DND-41 (cell line): Measurements from ENCODE around the gene LRRC56.
A peak's percentile ranks its signal among the peaks of the same experiment; 100 is the strongest.

Source experiments
- ATAC-seq: fragments of 200-7000 bp; cut with Tn5 transposase; 3 replicates; pipeline ENCODE4 v1.9.1; 2021; ENCODE audit warnings: low read depth; ENCODE audit not compliant: insufficient read depth
- DNase-seq: peaks from one replicate; pipeline ENCODE4 v3.0.0-alpha.2; 2020
- H2AFZ ChIP-seq: 2 replicates; pipeline ENCODE4 v1.6.0; 2012; ENCODE audit warnings: low read depth, low read length
- H3K27ac ChIP-seq: 2 replicates; pipeline ENCODE4 v1.5.1; 2012; ENCODE audit warnings: low read length, inconsistent platforms
- H3K27me3 ChIP-seq: fragments of 200-600 bp; sonication (generic); 2 replicates; pipeline ENCODE4 v1.6.0; 2012; ENCODE audit warnings: low read length, mild to moderate bottlenecking, inconsistent platforms; ENCODE audit not compliant: insufficient read depth, poor library complexity
- H3K36me3 ChIP-seq: 2 replicates; pipeline ENCODE4 v1.5.1; 2012; ENCODE audit warnings: low read length, inconsistent platforms; ENCODE audit not compliant: insufficient read depth
- H3K4me1 ChIP-seq: 2 replicates; pipeline ENCODE4 v1.5.1; 2012; ENCODE audit warnings: mild to moderate bottlenecking, low read length; ENCODE audit not compliant: insufficient read depth
- H3K4me2 ChIP-seq: 2 replicates; pipeline ENCODE4 v1.6.0; 2012; ENCODE audit warnings: mild to moderate bottlenecking, moderate library complexity, low read length, inconsistent platforms; ENCODE audit not compliant: insufficient read depth
- H3K4me3 ChIP-seq, 2 experiments: fragments of 200-600 bp in 1 of 2; shearing (Covaris generic) in 1 of 2; 2 replicates each; pipeline ENCODE4 v1.5.1; 2012 to 2016; ENCODE audit warnings: inconsistent platforms in 2 of 2, low read length in 2 of 2, mild to moderate bottlenecking in 2 of 2, low read depth in 1 of 2, moderate library complexity in 1 of 2
- H3K79me2 ChIP-seq: 2 replicates; pipeline ENCODE4 v1.6.0; 2012; ENCODE audit warnings: low read length, inconsistent platforms; ENCODE audit not compliant: insufficient read depth
- H3K9ac ChIP-seq: 2 replicates; pipeline ENCODE4 v1.6.0; 2012; ENCODE audit warnings: low read depth, mild to moderate bottlenecking, inconsistent platforms, low read length, moderate library complexity
- H3K9me3 ChIP-seq: 2 replicates; pipeline ENCODE4 v1.5.1; 2012; ENCODE audit warnings: low read length, moderate library complexity, mild to moderate bottlenecking, inconsistent platforms; ENCODE audit not compliant: insufficient read depth, severe bottlenecking
- H4K20me1 ChIP-seq: 2 replicates; pipeline ENCODE4 v1.6.0; 2012; ENCODE audit warnings: low read length; ENCODE audit not compliant: insufficient read depth
- EZH2 ChIP-seq: IDR thresholded peaks from 3 replicates; pipeline ENCODE4 v1.6.1; 2012; ENCODE audit warnings: borderline replicate concordance, low read depth, mild to moderate bottlenecking, moderate library complexity, low read length, inconsistent platforms; ENCODE audit not compliant: severe bottlenecking
- TF ChIP-seq, protein P1 (sequence below): IDR thresholded peaks from 2 replicates; pipeline ENCODE4 v1.5.1; 2012; ENCODE audit warnings: borderline replicate concordance, low read length, moderate library complexity, mild to moderate bottlenecking; ENCODE audit not compliant: poor library complexity, severe bottlenecking; ENCODE audit errors: extremely low read depth

The LRRC56 gene

DNA sequence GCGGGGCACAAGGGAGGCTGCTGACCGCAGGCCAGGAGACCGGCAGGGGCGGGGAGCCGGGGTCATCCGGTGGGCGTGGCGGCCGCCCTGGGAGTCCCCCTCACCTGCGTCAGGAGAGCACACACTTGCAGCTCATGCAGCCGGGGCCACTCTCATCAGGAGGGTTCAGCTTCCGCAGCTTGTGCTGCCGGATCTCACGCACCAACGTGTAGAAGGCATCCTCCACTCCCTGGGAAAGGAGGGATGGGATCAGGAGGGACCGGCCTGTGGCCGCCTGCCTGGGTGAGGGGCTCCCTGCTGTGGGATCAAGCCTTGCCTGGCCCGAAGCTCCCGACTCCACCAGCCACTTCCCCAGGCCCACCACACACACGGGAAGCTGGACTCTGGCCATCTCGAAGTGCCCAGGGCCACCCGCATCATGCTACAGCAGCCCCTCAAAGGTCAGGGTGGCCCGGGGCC, 4.8 kb upstream of the LRRC56 start:
- no peak for TF ChIP-seq EZH2
- TF ChIP-seq, protein P1, sequence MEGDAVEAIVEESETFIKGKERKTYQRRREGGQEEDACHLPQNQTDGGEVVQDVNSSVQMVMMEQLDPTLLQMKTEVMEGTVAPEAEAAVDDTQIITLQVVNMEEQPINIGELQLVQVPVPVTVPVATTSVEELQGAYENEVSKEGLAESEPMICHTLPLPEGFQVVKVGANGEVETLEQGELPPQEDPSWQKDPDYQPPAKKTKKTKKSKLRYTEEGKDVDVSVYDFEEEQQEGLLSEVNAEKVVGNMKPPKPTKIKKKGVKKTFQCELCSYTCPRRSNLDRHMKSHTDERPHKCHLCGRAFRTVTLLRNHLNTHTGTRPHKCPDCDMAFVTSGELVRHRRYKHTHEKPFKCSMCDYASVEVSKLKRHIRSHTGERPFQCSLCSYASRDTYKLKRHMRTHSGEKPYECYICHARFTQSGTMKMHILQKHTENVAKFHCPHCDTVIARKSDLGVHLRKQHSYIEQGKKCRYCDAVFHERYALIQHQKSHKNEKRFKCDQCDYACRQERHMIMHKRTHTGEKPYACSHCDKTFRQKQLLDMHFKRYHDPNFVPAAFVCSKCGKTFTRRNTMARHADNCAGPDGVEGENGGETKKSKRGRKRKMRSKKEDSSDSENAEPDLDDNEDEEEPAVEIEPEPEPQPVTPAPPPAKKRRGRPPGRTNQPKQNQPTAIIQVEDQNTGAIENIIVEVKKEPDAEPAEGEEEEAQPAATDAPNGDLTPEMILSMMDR: no peak
- Histone ChIP-seq H3K9ac (no peak overlapping the region), H3K4me3 (no peak overlapping the region), H3K27ac (no peak overlapping the region), H2AFZ (no peak overlapping the region), H3K79me2 (peaks cover 18% of the 10 kb centered on the region), H3K4me1 (peaks cover 37% of the 10 kb centered on the region), H4K20me1 (peaks cover 36% of the 10 kb centered on the region), H3K4me2 (no peak overlapping the region), H3K36me3 (peaks cover 35% of the 10 kb centered on the region), H3K9me3 (no peaks in the 10 kb centered on the region), H3K27me3 (no peaks in the 10 kb centered on the region)
- ATAC-seq (no peak), DNase-seq (no peak)

DNA sequence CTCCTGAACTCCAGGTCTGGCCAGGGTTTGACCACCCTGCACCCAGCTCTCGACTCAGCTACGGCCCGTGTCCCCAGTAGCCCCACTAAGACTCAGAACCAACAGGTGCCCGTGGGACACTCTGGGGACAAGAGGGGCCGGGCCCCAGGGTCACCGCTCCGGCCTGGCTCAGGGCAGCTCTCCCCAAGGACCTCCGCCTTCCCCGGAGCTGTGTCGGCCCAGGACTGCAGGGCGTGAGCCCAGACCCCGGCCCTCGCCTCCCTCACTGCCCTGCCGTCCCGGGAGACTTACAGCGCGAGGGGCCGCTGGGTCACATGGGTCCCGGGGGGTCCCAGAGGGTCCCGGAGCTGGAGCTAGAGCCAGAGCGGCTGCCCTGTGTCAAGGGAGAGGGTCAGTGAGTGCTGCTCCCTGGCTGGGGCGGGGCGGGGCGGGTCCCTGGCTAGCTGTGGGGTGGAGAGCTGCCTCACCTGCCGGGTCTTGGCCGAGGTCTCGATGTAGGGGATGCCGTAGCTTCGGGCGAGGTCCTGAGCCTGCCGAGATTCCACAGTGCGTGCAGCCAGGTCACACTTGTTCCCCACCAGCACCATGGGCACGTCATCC, 4.2 kb upstream of the LRRC56 start:
- H3K36me3 ChIP-seq: peaks cover 35% of the 10 kb centered on the region
- no peak overlapping the region; the same call in 1 of the 2 replicates for H3K9ac ChIP-seq
- no peaks in the 10 kb centered on the region for H3K9me3 ChIP-seq
- no peak overlapping the region; a peak in 1 of 4 replicates for H3K4me3 ChIP-seq
- H3K27ac ChIP-seq: no peak overlapping the region
- peaks cover 41% of the 10 kb centered on the region for H3K4me1 ChIP-seq
- H3K79me2 ChIP-seq: peaks cover 18% of the 10 kb centered on the region
- peak overlapping the region; percentile 98 for H3K4me2 ChIP-seq
- H3K27me3 ChIP-seq: no peaks in the 10 kb centered on the region
- peaks cover 36% of the 10 kb centered on the region for H4K20me1 ChIP-seq
- no peak for TF ChIP-seq EZH2
- TF ChIP-seq, protein P1: no peak
- DNase-seq (no peak), ATAC-seq (no peak)
- no peak overlapping the region for H2AFZ ChIP-seq

DNA sequence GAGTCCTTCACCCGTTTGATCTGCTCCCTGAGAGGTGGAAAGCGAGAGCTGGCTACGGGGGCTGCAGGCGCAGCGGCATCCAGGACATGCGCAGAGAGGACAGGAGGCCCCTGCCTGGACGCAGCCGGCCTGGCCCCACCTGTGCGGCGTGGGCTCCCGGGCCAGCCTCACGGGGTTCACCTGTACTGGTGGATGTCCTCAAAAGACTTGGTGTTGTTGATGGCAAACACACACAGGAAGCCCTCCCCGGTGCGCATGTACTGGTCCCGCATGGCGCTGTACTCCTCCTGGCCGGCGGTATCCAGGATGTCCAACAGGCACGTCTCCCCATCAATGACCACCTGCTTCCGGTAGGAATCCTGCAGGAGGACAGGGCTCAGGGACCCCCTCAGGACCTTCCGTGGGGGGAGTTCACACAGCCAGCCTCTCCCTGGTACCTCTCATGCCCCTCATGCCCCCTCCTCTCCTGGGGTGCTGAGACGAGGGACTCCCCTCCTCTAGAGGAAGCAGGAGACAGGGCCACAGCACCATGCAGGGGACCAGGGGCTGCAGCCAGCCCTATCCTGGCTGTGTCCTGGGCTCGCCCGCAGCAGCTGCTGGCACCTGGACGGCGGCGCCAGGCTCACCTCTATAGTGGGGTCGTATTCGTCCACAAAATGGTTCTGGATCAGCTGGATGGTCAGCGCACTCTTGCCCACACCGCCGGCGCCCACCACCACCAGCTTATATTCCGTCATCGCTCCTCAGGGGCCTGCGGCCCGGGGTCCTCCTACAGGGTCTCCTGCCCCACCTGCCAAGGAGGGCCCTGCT, 3.5 kb upstream of the LRRC56 start:
- Histone ChIP-seq H3K27me3 (no peaks in the 10 kb centered on the region), H3K27ac (no peak overlapping the region), H3K79me2 (peaks cover 18% of the 10 kb centered on the region), H3K9ac (peak overlapping the region; percentile 88), H3K4me2 (peak overlapping the region; percentile 98), H3K9me3 (no peaks in the 10 kb centered on the region), H3K36me3 (peaks cover 35% of the 10 kb centered on the region), H4K20me1 (peaks cover 36% of the 10 kb centered on the region), H3K4me3 (peak overlapping the region; percentile 96 to 98; a peak in 3 of 4 replicates), H2AFZ (no peak overlapping the region), H3K4me1 (peaks cover 41% of the 10 kb centered on the region)
- no peak for TF ChIP-seq EZH2
- TF ChIP-seq, protein P1: no peak
- no peak for ATAC-seq
- no peak for DNase-seq
